Activated CD4-positive, alpha-beta T cell treated with anti-CD3 and anti-CD28 coated beads for 24 hours (primary cell): ENCODE data around the gene PPIP5K2.
"Not testable (repeated sequence)": the region's sequence is repeated elsewhere in the genome, so short reads cannot be mapped to it uniquely, and the experiment has no call there.

ENCODE experiments used
- DNase-seq, 2 donors: peaks; one replicate each; pipeline ENCODE4 v3.0.0-alpha.2; 2020; ENCODE audit warnings: low read depth in 2 of 2

PPIP5K2 gene

DNA sequence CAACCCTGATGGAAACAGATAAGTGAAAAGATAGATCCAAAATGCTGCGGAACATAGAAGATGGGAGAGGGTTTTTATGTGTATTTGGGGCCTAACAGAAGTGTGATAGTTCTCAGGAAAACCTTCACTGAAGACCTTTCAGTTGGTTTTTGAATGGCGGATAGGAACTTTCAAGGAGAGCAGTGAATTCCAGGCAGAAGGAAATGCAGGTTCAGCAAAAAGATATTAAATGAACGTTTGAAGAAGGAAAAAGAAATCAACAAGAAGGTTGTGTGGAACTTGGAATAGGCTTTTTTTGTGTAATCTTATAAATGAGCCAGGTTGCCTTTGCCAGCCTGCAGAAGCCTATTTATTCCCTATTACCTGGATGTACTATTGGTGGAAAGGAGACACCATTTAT, 2.1 kb downstream of the PPIP5K2 start:
- DNase-seq: no peak

- DNase-seq: no peak
Measured at GRCh38 chr5:103126557-103126956, 6.5 kb downstream of the PPIP5K2 start.

DNA sequence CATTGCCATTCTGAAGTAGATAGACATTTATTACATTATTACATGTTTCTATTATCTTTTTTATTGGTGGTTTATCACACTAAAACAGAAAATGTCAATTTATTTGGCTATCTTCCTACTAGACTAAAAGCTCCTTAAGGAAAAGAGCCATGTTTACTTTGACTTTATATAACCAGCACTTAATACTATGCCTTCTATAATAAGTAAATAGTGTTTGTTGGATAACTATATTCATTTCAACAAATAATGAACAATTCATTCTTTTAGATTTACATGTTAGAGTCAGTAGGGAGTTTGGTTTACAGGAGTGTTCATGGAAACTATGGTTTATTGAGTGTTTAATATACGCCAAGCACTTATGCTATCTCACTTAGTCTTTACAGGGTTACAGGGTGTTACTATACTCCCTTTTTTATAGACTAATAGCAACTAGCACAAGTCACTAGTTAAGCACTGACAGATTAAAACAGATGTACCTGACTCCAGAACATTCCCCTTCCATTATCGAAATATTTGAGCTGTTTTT, 7.3 kb downstream of the PPIP5K2 start:
- no peak for DNase-seq

DNA sequence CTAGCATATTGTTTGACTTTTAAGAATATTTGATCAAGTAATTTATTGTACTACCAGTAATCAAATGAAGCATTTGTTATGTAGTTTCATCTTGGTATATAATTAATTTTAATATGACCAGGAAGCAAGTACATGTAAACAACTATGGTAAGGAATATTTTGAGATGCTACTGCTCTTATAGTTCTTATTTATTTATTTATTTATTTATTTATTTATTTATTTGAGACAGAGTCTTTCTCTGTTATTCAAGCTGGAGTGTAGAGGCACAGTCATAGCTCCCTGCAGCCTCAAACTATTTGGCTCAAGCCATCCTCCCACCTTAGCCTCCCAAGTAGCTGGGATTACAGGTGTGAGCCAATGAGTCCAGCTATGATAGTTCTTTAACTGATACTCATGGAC, 8.1 kb downstream of the PPIP5K2 start:
- DNase-seq: no peak

DNA sequence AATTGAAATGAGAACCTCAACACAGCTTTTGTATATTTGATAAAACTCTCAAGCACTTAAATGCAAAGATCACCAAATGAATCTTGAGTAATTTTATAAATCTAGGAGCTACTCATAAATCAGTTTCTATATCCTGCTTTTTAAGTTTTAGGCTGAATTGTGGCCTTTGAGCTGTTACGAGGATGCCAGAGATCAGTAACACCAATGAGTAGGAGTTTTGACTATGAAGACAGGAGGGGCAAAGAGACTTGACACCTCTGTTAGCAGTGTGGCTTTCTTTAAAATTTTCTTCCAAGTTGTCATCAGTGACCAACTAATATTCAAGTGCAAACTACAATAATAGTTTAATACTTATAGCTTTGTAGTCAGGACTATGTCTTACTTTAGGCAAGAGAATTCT, 12.6 kb downstream of the PPIP5K2 start:
- DNase-seq: no peak

DNA sequence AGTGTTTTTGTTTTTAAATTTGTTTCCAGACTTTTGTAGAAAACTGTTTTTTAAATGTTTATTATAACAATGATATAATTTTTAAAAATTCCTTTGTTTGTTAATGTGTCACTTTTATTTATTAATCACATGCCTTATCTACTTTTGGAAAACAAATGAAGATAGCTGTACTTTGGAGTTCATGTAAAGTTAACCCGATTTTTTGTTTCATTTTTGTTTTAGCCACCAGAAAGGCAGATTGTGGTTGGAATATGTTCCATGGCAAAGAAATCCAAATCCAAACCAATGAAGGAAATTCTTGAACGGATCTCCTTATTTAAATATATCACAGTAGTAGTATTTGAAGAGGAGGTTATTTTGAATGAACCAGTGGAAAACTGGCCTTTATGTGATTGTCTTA, 13.1 kb downstream of the PPIP5K2 start:
- DNase-seq: no peak

- DNase-seq: no peak
Measured at GRCh38 chr5:103135461-103135860, 15.4 kb downstream of the PPIP5K2 start.

- no peak for DNase-seq
Measured at GRCh38 chr5:103138202-103138690, 18.1 kb downstream of the PPIP5K2 start.

GRCh38 chr5:103139264-103139865, 19.3 kb downstream of the PPIP5K2 start:
- DNase-seq: peak; percentile 64 to 75

- not testable (repeated sequence) for DNase-seq
Measured at GRCh38 chr5:103142132-103142531, 22.0 kb downstream of the PPIP5K2 start.

- DNase-seq: no peak
Measured at GRCh38 chr5:103145196-103145595, 25.1 kb downstream of the PPIP5K2 start.

GRCh38 chr5:103148213-103148612, 28.1 kb downstream of the PPIP5K2 start:
- DNase-seq: no peak

DNA sequence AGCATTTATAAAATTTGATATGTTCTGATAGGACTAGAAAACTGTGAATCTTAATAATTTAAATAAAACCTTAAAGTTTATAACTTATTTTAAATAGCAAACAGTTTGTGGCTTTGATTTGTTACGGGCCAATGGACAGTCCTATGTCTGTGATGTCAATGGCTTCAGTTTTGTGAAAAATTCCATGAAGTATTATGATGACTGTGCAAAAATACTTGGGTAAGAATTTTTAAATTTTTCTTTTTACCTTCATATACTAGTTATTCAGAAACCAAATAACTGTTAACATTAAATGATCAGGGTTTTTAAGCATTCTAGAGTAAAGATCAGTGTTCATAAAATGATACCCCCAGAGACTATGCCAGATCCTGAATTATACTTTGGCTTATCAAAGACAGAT, 31.1 kb downstream of the PPIP5K2 start:
- DNase-seq: no peak

GRCh38 chr5:103166706-103167105, 46.6 kb downstream of the PPIP5K2 start:
- no peak for DNase-seq

DNA sequence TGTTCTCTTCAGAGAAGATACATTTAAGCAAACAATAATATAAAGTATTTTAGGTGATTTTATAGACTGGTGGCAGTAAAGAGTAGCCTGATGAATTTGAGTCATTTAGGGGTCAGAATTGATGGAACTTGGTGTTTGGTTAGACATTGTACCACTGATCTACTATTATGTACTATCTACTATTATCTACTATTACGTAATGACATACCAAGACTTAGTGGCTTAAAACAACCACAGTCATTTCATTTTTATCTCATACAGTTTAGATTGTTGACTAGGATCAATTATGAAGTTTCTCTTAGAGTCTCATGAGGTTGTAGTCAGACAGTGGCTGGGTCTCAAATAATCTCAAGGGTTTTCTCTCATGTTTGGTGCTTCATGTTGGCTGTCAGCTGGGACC, 54.0 kb downstream of the PPIP5K2 start:
- no peak for DNase-seq

- no peak for DNase-seq
Measured at GRCh38 chr5:103177543-103177942, 57.4 kb downstream of the PPIP5K2 start.

- no peak for DNase-seq
Measured at GRCh38 chr5:103178167-103178566, 58.1 kb downstream of the PPIP5K2 start.

DNA sequence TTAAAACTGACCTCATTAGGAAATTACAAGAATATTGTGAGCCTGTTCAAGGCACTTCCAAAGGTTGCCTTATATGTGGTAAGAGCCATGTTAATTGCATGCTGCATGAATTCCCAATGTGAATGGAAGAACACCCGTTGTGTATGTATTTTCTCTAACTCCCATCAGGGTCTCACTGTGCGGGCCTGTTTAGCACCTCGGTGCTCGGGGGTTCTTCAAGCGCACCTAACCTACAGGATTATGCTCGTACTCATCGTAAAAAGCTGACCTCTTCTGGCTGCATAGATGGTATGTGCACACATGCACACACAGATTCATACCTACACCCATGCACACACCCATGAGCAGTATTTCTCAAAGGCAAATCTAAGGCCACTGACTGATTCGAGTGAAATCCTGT, 66.1 kb downstream of the PPIP5K2 start:
- DNase-seq: no peak

DNA sequence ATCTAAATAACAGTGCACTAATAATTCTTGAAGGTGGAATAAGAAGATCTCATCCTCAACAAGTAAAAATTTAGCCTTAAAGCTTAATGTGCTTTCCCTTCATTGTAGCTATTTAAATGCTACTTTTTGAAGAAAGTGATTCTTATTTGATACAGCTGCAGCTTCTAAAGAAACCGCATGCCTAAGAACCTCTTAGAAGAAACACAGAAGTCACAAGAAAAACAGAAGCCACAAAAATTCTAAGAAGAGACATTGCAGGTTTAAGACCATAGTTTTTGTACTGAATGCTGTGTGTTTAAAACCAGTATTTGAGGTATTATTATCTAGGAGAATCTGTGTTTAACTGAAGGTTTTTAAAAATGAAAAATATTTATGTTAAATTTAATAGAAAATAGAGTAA, 68.3 kb downstream of the PPIP5K2 start:
- no peak for DNase-seq

GRCh38 chr5:103203226-103203625, 83.1 kb downstream of the PPIP5K2 start:
- no peak for DNase-seq

DNA sequence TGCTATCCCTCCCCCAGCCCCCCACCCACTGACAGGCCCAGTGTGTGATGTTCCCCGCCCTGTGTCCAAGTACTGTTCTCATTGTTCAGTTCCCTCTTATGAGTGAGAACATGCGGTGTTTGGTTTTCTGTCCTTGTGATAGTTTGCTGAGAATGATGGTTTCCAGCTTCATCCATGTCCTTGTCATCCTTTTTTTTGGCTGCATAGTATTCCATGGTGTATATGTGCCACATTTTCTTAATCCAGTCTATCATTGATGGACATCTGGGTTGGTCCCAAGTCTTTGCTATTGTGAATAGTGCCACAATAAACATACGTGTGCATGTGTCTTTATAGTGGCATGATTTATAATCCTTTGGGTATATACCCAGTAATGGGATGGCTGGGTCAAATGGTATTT, 84.9 kb downstream of the PPIP5K2 start:
- DNase-seq: not testable (repeated sequence)

DNA sequence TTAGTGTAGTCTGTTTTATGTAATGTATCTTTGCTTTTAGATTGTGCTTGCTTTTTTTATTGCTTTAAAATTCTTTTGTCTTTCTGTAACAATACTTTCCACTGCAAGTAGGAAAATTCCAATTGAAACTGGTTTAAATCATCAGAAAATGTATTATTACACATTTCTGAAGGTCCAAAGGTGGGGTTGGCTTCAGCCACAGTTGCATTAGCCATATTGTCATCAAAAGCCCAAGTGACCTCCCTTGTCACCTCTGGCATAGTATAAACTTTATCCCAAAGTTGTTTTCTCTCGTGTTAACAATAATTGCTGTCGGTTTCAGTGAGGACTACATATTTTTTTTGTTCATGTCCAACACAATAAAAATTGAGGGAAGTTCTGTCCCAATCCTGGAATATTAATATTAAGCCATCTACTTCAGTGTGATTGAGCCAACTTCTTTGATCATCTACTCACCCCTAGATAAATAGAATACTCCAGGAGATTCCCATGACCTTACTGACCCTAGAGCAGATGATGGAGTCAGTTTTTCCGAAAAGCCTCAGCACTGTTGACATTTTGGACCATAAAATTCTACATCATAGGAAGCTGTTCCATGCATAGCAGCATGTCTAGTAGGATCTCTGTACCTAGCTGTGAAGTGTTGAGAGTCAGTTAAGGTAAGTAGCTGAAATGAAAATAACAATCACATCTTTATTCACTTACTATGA, 86.0 kb downstream of the PPIP5K2 start:
- no peak for DNase-seq

- DNase-seq: no peak
Measured at GRCh38 chr5:103207011-103207410, 86.9 kb downstream of the PPIP5K2 start.
